AG04450 (cell line): ENCODE results near the gene PLPPR1. TPM values are rescaled to one million over a fixed set of nuclear protein-coding genes. Genes with fewer than 3 reads are reported as not detected.

Experiments used
- CTCF ChIA-PET: fragments of 300-600, 350-600 bp; formaldehyde crosslinking; extraction: SDS; loops from one replicate; lab custom pipeline; 2022; ENCODE audit warnings: antibody characterized with exemption, inconsistent platforms; lab: Charles Lee
- POLR2A ChIA-PET: fragments of 350-600 bp; formaldehyde crosslinking; extraction: SDS; loops from one replicate; lab custom pipeline; 2021; ENCODE audit warnings: antibody characterized with exemption, inconsistent platforms; lab: Yijun Ruan, JAX
- DNase-seq: peaks from one replicate; pipeline ENCODE4 v3.0.0-alpha.2; 2011; ENCODE audit warnings: low read depth, low spot score
- H3K27ac ChIP-seq: one replicate; pipeline ENCODE4 v1.5.1; 2012; ENCODE audit warnings: low read depth, low read length, control low read depth
- H3K27me3 ChIP-seq: one replicate; pipeline ENCODE4 v1.6.0; 2012; ENCODE audit warnings: low read length; ENCODE audit not compliant: control insufficient read depth, insufficient read depth
- H3K4me3 ChIP-seq: 2 replicates; pipeline ENCODE4 v1.5.1; 2011; ENCODE audit warnings: mild to moderate bottlenecking, low read depth, low read length, control low read depth
- H3K9me3 ChIP-seq: 2 replicates; pipeline ENCODE4 v1.5.1; 2012; ENCODE audit warnings: low read length; ENCODE audit not compliant: control insufficient read depth, insufficient read depth
- CTCF ChIP-seq: IDR thresholded peaks from 2 replicates; pipeline ENCODE4 v1.5.1; 2011; ENCODE audit warnings: low read depth, low read length, control low read depth, inconsistent platforms
- polyA plus RNA-seq: library from polyadenylated mRNA; depleted of rRNA; stranded (reverse); fragments of >200 nt; gene quantifications from 2 replicates; pipeline ENCODE4 v1.2.3, GENCODE V29; 2011

PLPPR1 gene
- polyA plus RNA-seq, 1 experiment: not detected

- Histone ChIP-seq H3K4me3 (no peak overlapping the region), H3K27ac (no peak overlapping the region), H3K27me3 (no peaks in the 10 kb centered on the region), H3K9me3 (peaks cover 9% of the 10 kb centered on the region; the same call in 1 of the 2 replicates)
- DNase-seq: no peak
- TF ChIP-seq CTCF: no peak
- POLR2A ChIA-PET: no interaction called here
- CTCF ChIA-PET: no interaction called here
These were observed 28.5 kb upstream of the PLPPR1 start for GRCh38 chr9:100999906-101000544.

GRCh38 chr9:101005246-101005645 lies 23.3 kb upstream of the PLPPR1 start:
- Histone ChIP-seq H3K4me3 (no peak overlapping the region), H3K27me3 (no peaks in the 10 kb centered on the region), H3K27ac (no peak overlapping the region), H3K9me3 (peaks cover 9% of the 10 kb centered on the region; the same call in 1 of the 2 replicates)
- POLR2A ChIA-PET: no interaction called here
- TF ChIP-seq CTCF: no peak
- DNase-seq: no peak
- CTCF ChIA-PET: no interaction called here

GRCh38 chr9:101014566-101014965 lies 14.0 kb upstream of the PLPPR1 start:
- TF ChIP-seq CTCF: no peak
- Histone ChIP-seq H3K27ac (no peak overlapping the region), H3K4me3 (no peak overlapping the region), H3K27me3 (no peaks in the 10 kb centered on the region), H3K9me3 (peaks cover 3% of the 10 kb centered on the region; the same call in 1 of the 2 replicates)
- POLR2A ChIA-PET: no interaction called here
- DNase-seq: no peak
- CTCF ChIA-PET: no interaction called here

- TF ChIP-seq CTCF: no peak
- ChIA-PET POLR2A (no interaction called here), CTCF (no interaction called here)
These were observed 10.1 kb upstream of the PLPPR1 start for GRCh38 chr9:101018467-101018866.

GRCh38 chr9:101022704-101023103 lies 5.8 kb upstream of the PLPPR1 start:
- no peaks in the 10 kb centered on the region for H3K27me3 ChIP-seq
- CTCF ChIA-PET: no interaction called here
- no peak for TF ChIP-seq CTCF
- no peak for DNase-seq
- H3K27ac ChIP-seq: no peak overlapping the region
- POLR2A ChIA-PET: no interaction called here
- H3K9me3 ChIP-seq: peaks cover 3% of the 10 kb centered on the region; the same call in 1 of the 2 replicates
- no peak overlapping the region for H3K4me3 ChIP-seq

More at GRCh38 chr9:101018467-101018866, 10.1 kb upstream of the PLPPR1 start:
- H3K27me3 ChIP-seq: no peaks in the 10 kb centered on the region
- no peak for DNase-seq
- peaks cover 3% of the 10 kb centered on the region; the same call in 1 of the 2 replicates for H3K9me3 ChIP-seq
- no peak overlapping the region for H3K4me3 ChIP-seq
- no peak overlapping the region for H3K27ac ChIP-seq
